ENCODE data around the gene VEGFC. TPM values are rescaled to one million over a fixed set of nuclear protein-coding genes. Genes with fewer than 3 reads are reported as not detected.

Gene VEGFC
- polyA plus RNA-seq, 1 donor: 6.6 TPM

DNA sequence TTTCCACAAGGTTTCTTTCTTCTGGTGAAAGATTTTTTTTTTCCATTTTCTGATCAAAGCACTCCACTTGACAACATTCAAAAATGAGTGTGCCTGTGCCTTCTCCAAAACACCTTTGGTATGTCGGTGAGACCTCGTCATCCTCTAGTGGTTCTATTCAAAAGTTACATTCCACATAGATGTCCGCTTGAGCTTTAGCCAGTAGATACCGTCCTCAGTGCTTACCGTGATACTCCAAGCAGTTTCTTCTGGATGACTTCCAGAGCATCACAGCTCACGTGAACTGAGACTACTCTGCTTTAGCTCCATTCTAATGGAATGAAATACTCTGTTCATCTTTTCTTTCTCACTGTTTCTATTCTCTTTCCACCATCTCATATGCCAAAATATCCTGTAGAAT is 38.2 kb upstream of the VEGFC start:
- no peak overlapping the region for H3K4me3 ChIP-seq (ENCODE audit: low read length)
- 100% methylated on average over 1 of the region's 6 CpGs for WGBS (ENCODE audit: insufficient coverage, low lambda C conversion rate)
- H3K4me1 ChIP-seq (ENCODE audit: control insufficient read depth, insufficient read depth, low read length): no peaks in the 10 kb centered on the region
- no peaks in the 10 kb centered on the region for H3K36me3 ChIP-seq (ENCODE audit: control insufficient read depth, insufficient read depth, low read length)
- H3K9me3 ChIP-seq (ENCODE audit: control insufficient read depth, low read depth, low read length): no peaks in the 10 kb centered on the region
- DNase-seq: no peak
- no peak overlapping the region for H3K27ac ChIP-seq (ENCODE audit: low read length)
- no peaks in the 10 kb centered on the region for H3K27me3 ChIP-seq (ENCODE audit: control insufficient read depth, insufficient read depth, low read length)

DNA sequence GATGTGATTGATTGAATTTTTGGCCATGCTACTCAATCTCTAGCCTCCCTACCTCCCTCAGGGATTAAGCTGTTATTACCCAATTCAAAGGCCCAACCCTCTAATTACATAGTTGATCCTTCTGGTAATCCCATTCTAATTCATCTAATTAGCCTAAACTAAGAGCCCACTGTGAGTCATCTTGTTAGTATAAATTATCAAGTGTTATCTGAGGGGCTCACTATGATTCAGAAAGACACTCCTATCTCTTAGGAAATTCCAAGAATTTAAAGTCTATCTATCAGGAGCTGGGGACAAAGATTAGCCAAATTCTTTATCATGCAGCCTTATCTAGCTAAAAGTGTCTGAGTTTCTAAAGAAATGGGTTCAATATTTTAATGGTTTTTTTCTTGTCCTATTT is 32.9 kb upstream of the VEGFC start:
- H3K4me3 ChIP-seq (ENCODE audit: low read length): no peak overlapping the region
- no peaks in the 10 kb centered on the region for H3K27me3 ChIP-seq (ENCODE audit: control insufficient read depth, insufficient read depth, low read length)
- H3K9me3 ChIP-seq (ENCODE audit: control insufficient read depth, low read depth, low read length): no peaks in the 10 kb centered on the region
- no peak overlapping the region for H3K27ac ChIP-seq (ENCODE audit: low read length)
- H3K36me3 ChIP-seq (ENCODE audit: control insufficient read depth, insufficient read depth, low read length): no peaks in the 10 kb centered on the region
- DNase-seq: no peak
- no peaks in the 10 kb centered on the region for H3K4me1 ChIP-seq (ENCODE audit: control insufficient read depth, insufficient read depth, low read length)

DNA sequence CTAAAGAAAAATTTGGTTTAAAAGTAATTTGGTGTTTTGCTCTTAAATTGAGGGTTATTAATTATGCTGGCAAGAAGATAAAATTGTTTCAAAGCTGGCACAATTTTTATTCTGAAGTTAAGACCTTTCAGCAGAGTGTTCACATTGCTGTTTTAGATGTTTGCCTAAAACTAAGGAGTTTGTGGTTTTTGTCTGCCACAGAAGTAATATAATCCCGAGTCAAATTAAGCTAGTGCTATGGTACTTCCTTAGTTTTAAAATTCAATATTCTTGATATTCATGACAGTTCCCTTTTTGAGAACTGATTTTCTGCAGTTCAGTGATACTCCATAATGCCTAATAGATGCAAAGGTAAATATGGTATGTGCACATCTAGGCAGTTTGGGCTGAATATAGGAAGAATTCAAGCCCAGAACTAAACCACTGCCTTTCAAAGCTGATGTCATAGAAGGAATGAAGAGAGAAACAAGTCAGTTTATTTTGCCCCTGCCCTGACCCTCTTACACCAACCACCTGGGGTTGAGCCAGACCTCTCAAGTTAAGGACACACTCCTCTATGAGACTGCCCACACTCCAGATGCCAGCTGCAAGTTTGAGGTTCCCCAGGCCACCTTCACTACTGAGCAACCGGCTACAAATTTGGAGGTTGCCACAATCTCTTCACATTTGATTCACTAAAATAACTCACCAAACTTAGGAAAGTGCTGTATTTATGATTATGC is 32.1 kb upstream of the VEGFC start:
- no CpG with 5 or more reads among the region's 2 CpGs for WGBS (ENCODE audit: insufficient coverage, low lambda C conversion rate)
- no peaks in the 10 kb centered on the region for H3K36me3 ChIP-seq (ENCODE audit: control insufficient read depth, insufficient read depth, low read length)
- H3K4me3 ChIP-seq (ENCODE audit: low read length): no peak overlapping the region

DNA sequence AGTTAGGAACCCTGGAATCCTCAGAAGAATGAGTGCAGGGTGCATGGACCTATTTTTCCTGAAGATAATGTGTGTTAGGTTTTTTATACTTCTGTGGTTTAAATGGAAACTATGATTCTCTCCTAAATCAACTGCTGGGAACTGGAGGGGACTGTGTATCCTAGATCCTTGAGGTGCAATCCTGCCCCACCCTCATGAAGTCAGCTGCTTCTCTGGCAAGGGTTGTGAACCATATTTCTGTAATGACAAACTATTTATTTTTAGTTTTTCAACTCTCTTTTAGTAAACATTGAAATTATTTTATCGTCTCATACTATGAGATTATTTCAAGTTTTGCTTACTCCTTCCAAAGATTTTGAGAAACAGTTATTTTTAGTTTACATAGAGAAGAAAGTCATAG is 25.8 kb upstream of the VEGFC start:
- 40% methylated on average over 1 of the region's 1 CpG for WGBS (ENCODE audit: insufficient coverage, low lambda C conversion rate)
- H3K4me3 ChIP-seq (ENCODE audit: low read length): no peak overlapping the region
- no peaks in the 10 kb centered on the region for H3K4me1 ChIP-seq (ENCODE audit: control insufficient read depth, insufficient read depth, low read length)
- H3K27me3 ChIP-seq (ENCODE audit: control insufficient read depth, insufficient read depth, low read length): no peaks in the 10 kb centered on the region
- DNase-seq: no peak
- H3K27ac ChIP-seq (ENCODE audit: low read length): no peak overlapping the region
- H3K36me3 ChIP-seq (ENCODE audit: control insufficient read depth, insufficient read depth, low read length): no peaks in the 10 kb centered on the region
- H3K9me3 ChIP-seq (ENCODE audit: control insufficient read depth, low read depth, low read length): no peaks in the 10 kb centered on the region

More for the DNA sequence above, 32.1 kb upstream of the VEGFC start:
- no peaks in the 10 kb centered on the region for H3K4me1 ChIP-seq (ENCODE audit: control insufficient read depth, insufficient read depth, low read length)
- H3K27ac ChIP-seq (ENCODE audit: low read length): no peak overlapping the region
- no peaks in the 10 kb centered on the region for H3K27me3 ChIP-seq (ENCODE audit: control insufficient read depth, insufficient read depth, low read length)
- no peak for DNase-seq
- no peaks in the 10 kb centered on the region for H3K9me3 ChIP-seq (ENCODE audit: control insufficient read depth, low read depth, low read length)

DNA sequence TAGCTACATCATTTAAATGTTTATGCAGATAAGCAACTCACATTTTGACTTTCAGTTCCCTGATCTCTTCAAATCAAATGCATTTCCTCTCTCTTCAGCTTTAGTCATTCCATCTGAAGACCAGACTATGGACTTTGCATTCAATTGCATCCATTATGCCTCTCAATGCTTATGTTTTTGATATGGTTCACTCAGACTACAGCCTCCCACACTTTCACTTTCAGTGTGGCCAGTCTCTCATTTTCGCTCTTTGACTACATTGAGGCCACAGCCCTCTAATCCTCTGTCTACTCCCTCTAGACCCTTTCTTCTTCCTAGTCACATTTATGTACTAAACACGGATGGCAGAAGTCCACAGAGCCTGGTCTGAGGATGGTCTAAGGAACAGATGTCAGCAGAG is 24.5 kb upstream of the VEGFC start:
- no peaks in the 10 kb centered on the region for H3K27me3 ChIP-seq (ENCODE audit: control insufficient read depth, insufficient read depth, low read length)
- no peaks in the 10 kb centered on the region for H3K4me1 ChIP-seq (ENCODE audit: control insufficient read depth, insufficient read depth, low read length)
- no peak overlapping the region for H3K4me3 ChIP-seq (ENCODE audit: low read length)
- no peak overlapping the region for H3K27ac ChIP-seq (ENCODE audit: low read length)
- no peaks in the 10 kb centered on the region for H3K36me3 ChIP-seq (ENCODE audit: control insufficient read depth, insufficient read depth, low read length)
- no peak for DNase-seq
- no peaks in the 10 kb centered on the region for H3K9me3 ChIP-seq (ENCODE audit: control insufficient read depth, low read depth, low read length)
- whole genome bisulfite sequencing (ENCODE audit: insufficient coverage, low lambda C conversion rate): 85% methylated on average over 2 of the region's 2 CpGs

DNA sequence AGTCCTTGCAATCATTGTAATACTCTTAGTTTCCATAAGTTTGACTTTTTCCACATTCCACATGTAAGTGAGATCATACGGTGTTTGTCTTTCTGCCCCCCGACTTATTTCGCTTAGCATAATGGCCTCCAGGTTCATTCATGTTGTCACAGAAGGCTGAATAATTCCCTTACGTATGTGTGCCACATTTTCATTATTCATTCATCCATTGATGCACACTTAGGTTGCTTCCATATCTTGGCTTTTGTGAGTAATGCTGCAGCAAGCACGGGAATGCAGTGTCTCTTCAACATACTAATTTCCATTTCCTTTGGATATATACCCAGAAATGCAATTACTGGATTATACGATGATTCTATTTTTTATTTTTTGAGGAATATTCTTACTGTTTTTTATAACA is 22.0 kb upstream of the VEGFC start:
- Histone ChIP-seq H3K4me3 (ENCODE audit: low read length) (no peak overlapping the region), H3K4me1 (ENCODE audit: control insufficient read depth, insufficient read depth, low read length) (no peaks in the 10 kb centered on the region), H3K27me3 (ENCODE audit: control insufficient read depth, insufficient read depth, low read length) (no peaks in the 10 kb centered on the region)

DNA sequence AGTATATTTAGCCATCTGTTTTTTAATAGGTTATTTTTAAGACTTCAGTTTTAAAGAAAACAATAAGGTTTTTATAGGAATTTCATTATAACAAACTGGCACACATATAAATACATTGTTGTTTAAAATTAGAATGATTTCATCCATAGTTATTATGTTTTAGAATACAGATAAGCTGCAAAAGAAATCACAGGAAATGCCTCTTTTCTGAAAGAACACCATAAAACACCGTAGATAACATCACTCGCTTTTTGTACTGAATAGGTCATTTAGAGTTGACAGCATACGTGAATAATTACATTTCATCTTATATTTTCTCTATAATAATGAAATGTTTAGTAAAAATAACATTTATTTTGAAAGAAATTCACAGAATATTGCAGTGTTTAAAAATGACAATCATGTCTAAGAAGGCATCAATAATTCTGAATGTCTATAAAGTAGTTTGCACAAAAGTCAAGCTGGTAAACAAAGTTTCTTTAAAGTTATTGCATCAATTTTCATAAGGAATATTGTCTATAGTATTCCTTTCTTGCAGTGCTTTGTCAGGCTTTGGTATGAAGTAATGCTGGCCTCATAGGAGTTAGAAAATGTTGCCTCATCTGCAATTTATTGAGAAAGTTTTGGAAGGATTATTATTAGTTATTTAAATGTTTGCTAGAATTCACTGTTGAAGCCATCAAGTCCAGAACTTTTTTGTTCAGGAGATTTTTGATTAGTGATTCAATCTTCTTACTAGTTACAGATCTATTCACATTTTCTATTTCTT is 17.9 kb upstream of the VEGFC start:
- H3K9me3 ChIP-seq (ENCODE audit: control insufficient read depth, low read depth, low read length): no peaks in the 10 kb centered on the region
- no peaks in the 10 kb centered on the region for H3K4me1 ChIP-seq (ENCODE audit: control insufficient read depth, insufficient read depth, low read length)
- H3K4me3 ChIP-seq (ENCODE audit: low read length): no peak overlapping the region
- no peaks in the 10 kb centered on the region for H3K27me3 ChIP-seq (ENCODE audit: control insufficient read depth, insufficient read depth, low read length)
- WGBS (ENCODE audit: insufficient coverage, low lambda C conversion rate): no CpG with 5 or more reads among the region's 3 CpGs
- no peak for DNase-seq
- no peak overlapping the region for H3K27ac ChIP-seq (ENCODE audit: low read length)
- no peaks in the 10 kb centered on the region for H3K36me3 ChIP-seq (ENCODE audit: control insufficient read depth, insufficient read depth, low read length)

More for the DNA sequence above, 22.0 kb upstream of the VEGFC start:
- Histone ChIP-seq H3K36me3 (ENCODE audit: control insufficient read depth, insufficient read depth, low read length) (no peaks in the 10 kb centered on the region), H3K27ac (ENCODE audit: low read length) (no peak overlapping the region), H3K9me3 (ENCODE audit: control insufficient read depth, low read depth, low read length) (no peaks in the 10 kb centered on the region)
- no peak for DNase-seq
- 90% methylated on average over 6 of the region's 6 CpGs for WGBS (ENCODE audit: insufficient coverage, low lambda C conversion rate)

DNA sequence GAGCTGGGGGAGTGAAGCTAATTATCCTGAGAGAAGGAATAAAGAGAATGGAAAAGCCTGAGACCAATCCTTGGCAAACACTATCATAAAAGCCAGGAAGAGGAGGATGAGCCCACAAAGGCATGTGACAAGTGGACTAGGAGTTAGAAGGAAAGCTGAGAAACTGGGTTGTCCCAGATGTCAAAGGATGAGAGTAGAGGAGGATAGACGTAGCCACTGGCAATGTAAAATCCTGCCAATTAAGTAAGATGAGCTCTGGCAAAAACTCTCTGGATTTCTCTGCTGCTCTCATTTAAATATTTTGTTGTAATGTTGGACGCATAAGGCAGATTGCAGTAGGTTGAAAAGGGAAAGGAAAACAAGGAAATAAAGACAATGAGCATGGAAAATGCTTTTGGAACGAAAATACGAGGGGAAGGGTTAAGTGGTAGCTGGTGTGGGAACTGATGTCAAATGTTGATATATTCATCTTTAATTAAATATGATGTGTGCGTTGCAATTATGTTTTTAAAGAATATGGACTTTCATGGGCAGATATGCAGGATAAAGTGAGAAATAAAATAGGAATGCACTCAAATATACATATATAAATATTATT is 14.2 kb upstream of the VEGFC start:
- no peaks in the 10 kb centered on the region for H3K4me1 ChIP-seq (ENCODE audit: control insufficient read depth, insufficient read depth, low read length)
- no peak overlapping the region for H3K4me3 ChIP-seq (ENCODE audit: low read length)
- H3K36me3 ChIP-seq (ENCODE audit: control insufficient read depth, insufficient read depth, low read length): no peaks in the 10 kb centered on the region
- 94% methylated on average over 4 of the region's 5 CpGs for WGBS (ENCODE audit: insufficient coverage, low lambda C conversion rate)
- H3K9me3 ChIP-seq (ENCODE audit: control insufficient read depth, low read depth, low read length): no peaks in the 10 kb centered on the region
- H3K27me3 ChIP-seq (ENCODE audit: control insufficient read depth, insufficient read depth, low read length): no peaks in the 10 kb centered on the region
- DNase-seq: no peak
- no peak overlapping the region for H3K27ac ChIP-seq (ENCODE audit: low read length)

DNA sequence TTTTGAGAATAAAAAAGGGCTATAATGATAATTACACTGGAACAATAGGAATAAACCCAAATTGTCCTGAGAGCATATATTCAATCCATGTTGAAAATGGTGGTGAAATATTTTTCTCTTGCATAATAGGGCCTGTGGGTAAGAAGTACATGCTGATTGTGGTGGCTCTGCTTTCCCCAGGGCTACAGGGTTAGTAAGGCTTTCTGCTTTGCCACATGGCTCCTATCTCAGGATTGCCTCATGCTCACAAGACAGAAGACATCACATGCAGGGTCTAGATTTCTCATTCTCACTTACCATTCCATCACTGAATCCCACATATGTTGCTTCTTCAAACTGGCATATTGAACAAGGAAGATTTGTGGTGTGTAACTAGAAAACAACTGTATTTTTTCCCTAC is 12.4 kb upstream of the VEGFC start:
- Histone ChIP-seq H3K36me3 (ENCODE audit: control insufficient read depth, insufficient read depth, low read length) (no peaks in the 10 kb centered on the region), H3K27me3 (ENCODE audit: control insufficient read depth, insufficient read depth, low read length) (no peaks in the 10 kb centered on the region), H3K9me3 (ENCODE audit: control insufficient read depth, low read depth, low read length) (no peaks in the 10 kb centered on the region), H3K4me3 (ENCODE audit: low read length) (no peak overlapping the region), H3K27ac (ENCODE audit: low read length) (no peak overlapping the region), H3K4me1 (ENCODE audit: control insufficient read depth, insufficient read depth, low read length) (no peaks in the 10 kb centered on the region)
- DNase-seq: no peak

DNA sequence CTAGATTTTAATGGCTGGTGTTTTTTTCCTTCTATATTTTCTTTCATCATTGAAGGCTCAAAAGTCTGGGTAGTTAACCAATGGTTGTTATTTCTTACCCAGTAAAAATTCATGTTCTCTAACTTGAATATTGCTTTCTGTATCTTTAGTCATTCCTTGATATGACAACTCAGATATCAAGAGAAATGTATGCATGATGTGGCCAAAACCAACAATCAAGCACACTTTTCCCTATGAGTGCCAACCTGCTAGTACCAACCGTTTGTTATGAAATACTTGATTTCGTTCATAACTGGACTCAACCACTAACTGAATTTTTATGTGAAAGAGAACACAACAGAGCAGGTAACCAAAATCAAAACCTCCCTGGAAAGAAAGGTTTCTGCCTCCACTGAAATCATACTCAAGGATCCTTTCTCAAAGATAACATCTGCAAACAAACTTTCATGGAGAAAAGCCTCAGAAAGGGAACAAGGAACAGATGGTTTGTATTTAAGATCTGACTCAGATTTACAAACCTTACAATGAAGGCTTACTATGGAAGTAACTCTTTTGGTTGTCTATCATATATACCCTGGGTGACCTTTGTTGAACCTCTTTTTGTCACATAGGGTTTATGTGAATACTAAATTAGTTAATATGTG is 8.3 kb upstream of the VEGFC start:
- no peaks in the 10 kb centered on the region for H3K27me3 ChIP-seq (ENCODE audit: control insufficient read depth, insufficient read depth, low read length)
- 20% methylated on average over 2 of the region's 2 CpGs for WGBS (ENCODE audit: insufficient coverage, low lambda C conversion rate)
- no peak for DNase-seq
- no peak overlapping the region for H3K27ac ChIP-seq (ENCODE audit: low read length)
- H3K4me1 ChIP-seq (ENCODE audit: control insufficient read depth, insufficient read depth, low read length): no peaks in the 10 kb centered on the region
- no peaks in the 10 kb centered on the region for H3K36me3 ChIP-seq (ENCODE audit: control insufficient read depth, insufficient read depth, low read length)
- no peak overlapping the region for H3K4me3 ChIP-seq (ENCODE audit: low read length)
- H3K9me3 ChIP-seq (ENCODE audit: control insufficient read depth, low read depth, low read length): no peaks in the 10 kb centered on the region

All from large intestine (tissue), 3 donors.